Stimulated activated CD4-positive, alpha-beta T cell treated with anti-CD3 and anti-CD28 coated beads, Interleukin-1b, Interleukin-23, amount 100 ng/mL, for 24 hours (primary cell): ENCODE data around the gene NUP93.

Experiments used
- DNase-seq, 4 experiments: peaks; one replicate each; pipeline ENCODE4 v3.0.0-alpha.2; 2020; ENCODE audit warnings: low read depth in 4 of 4, low spot score in 1 of 4

The NUP93 gene

GRCh38 chr16:56729735-56730662, at the start of gene NUP93:
TSS of gene NUP93 (plus strand) at chr16:56730129. CDS start at chr16:56748248, 18,119 bp downstream.
- DNase-seq, result peak; percentile 61 to 84 (median 77)

GRCh38 chr16:56681939-56682702, 47.8 kb upstream of the NUP93 start, which contains the start of gene MT1X:
TSS of gene MT1X (plus strand) at chr16:56682470. CDS start at chr16:56682541, 71 bp downstream.
- peak; percentile 77 to 89 (median 84) for DNase-seq

- no peak for DNase-seq
Measured at GRCh38 chr16:56682703-56683397, 47.1 kb upstream of the NUP93 start.

- DNase-seq, result no peak
Measured at GRCh38 chr16:56683424-56684172, 46.3 kb upstream of the NUP93 start.

GRCh38 chr16:56684256-56684925, 45.5 kb upstream of the NUP93 start:
- no peak for DNase-seq

- DNase-seq, result no peak
Measured at GRCh38 chr16:56684926-56685590, 44.9 kb upstream of the NUP93 start.

- no peak for DNase-seq
Measured at GRCh38 chr16:56686758-56687157, 43.2 kb upstream of the NUP93 start.

GRCh38 chr16:56688762-56689161, 41.2 kb upstream of the NUP93 start:
- DNase-seq, result no peak

- DNase-seq, result no peak
Measured at GRCh38 chr16:56689171-56689570, 40.8 kb upstream of the NUP93 start.

GRCh38 chr16:56690420-56691122, 39.4 kb upstream of the NUP93 start:
- DNase-seq, result no peak

- DNase-seq, result no peak
Measured at GRCh38 chr16:56691885-56692284, 38.0 kb upstream of the NUP93 start.

GRCh38 chr16:56695246-56695645, 34.7 kb upstream of the NUP93 start:
- DNase-seq, result no peak

- no peak for DNase-seq
Measured at GRCh38 chr16:56697456-56698155, 32.3 kb upstream of the NUP93 start.

- DNase-seq, result no peak
Measured at GRCh38 chr16:56700195-56700594, 29.7 kb upstream of the NUP93 start.

GRCh38 chr16:56700631-56701030, 29.3 kb upstream of the NUP93 start:
- no peak for DNase-seq

GRCh38 chr16:56701534-56701933, 28.4 kb upstream of the NUP93 start:
- DNase-seq, result no peak

- no peak for DNase-seq
Measured at GRCh38 chr16:56702836-56703235, 27.1 kb upstream of the NUP93 start.
